ENCODE results near the gene MB21D2.

GRCh38 chr3:192831111-192831644 lies 86.5 kb downstream of the MB21D2 start:
- TF ChIP-seq, protein P1, sequence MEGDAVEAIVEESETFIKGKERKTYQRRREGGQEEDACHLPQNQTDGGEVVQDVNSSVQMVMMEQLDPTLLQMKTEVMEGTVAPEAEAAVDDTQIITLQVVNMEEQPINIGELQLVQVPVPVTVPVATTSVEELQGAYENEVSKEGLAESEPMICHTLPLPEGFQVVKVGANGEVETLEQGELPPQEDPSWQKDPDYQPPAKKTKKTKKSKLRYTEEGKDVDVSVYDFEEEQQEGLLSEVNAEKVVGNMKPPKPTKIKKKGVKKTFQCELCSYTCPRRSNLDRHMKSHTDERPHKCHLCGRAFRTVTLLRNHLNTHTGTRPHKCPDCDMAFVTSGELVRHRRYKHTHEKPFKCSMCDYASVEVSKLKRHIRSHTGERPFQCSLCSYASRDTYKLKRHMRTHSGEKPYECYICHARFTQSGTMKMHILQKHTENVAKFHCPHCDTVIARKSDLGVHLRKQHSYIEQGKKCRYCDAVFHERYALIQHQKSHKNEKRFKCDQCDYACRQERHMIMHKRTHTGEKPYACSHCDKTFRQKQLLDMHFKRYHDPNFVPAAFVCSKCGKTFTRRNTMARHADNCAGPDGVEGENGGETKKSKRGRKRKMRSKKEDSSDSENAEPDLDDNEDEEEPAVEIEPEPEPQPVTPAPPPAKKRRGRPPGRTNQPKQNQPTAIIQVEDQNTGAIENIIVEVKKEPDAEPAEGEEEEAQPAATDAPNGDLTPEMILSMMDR (IDR thresholded peaks at IDR 0.05; ENCODE audit: low read length) = no peak
- TF ChIP-seq EZH2 (IDR thresholded peaks at IDR 0.05; ENCODE audit: borderline replicate concordance, low read length) = no peak

Data from OCI-LY1 (cell line).